IPS-18a (cell line): Measurements from ENCODE around the gene CLSTN2.

Source experiments
- H3K27ac ChIP-seq: one replicate; pipeline ENCODE4 v1.5.1; 2013; ENCODE audit warnings: low read length
- H3K27me3 ChIP-seq: one replicate; pipeline ENCODE4 v1.6.1; 2013; ENCODE audit warnings: mild to moderate bottlenecking, low read length; ENCODE audit not compliant: control insufficient read depth, insufficient read depth
- H3K36me3 ChIP-seq: one replicate; pipeline ENCODE4 v1.6.1; 2013; ENCODE audit warnings: low read depth, low read length; ENCODE audit not compliant: control insufficient read depth
- H3K4me1 ChIP-seq: one replicate; pipeline ENCODE4 v1.6.1; 2013; ENCODE audit warnings: low read depth, low read length; ENCODE audit not compliant: control insufficient read depth
- H3K4me3 ChIP-seq: one replicate; pipeline ENCODE4 v1.5.1; 2013; ENCODE audit warnings: low read length
- H3K9ac ChIP-seq: one replicate; pipeline ENCODE4 v1.6.1; 2013; ENCODE audit warnings: mild to moderate bottlenecking, low read length, moderate library complexity
- H3K9me3 ChIP-seq: one replicate; pipeline ENCODE4 v1.6.1; 2013; ENCODE audit warnings: low read depth, low read length; ENCODE audit not compliant: control insufficient read depth

Gene CLSTN2

GRCh38 chr3:140568842-140569520 is 634.0 kb downstream of the CLSTN2 start:
- Histone ChIP-seq H3K36me3 (no peaks in the 10 kb centered on the region), H3K4me3 (no peak overlapping the region), H3K27me3 (no peaks in the 10 kb centered on the region), H3K4me1 (no peaks in the 10 kb centered on the region), H3K9me3 (no peaks in the 10 kb centered on the region), H3K27ac (no peak overlapping the region), H3K9ac (no peak overlapping the region)

- H3K4me3 ChIP-seq, result no peak overlapping the region
- no peaks in the 10 kb centered on the region for H3K27me3 ChIP-seq
- H3K36me3 ChIP-seq, result no peaks in the 10 kb centered on the region
- no peaks in the 10 kb centered on the region for H3K4me1 ChIP-seq
- no peak overlapping the region for H3K9ac ChIP-seq
- no peak overlapping the region for H3K27ac ChIP-seq
- no peaks in the 10 kb centered on the region for H3K9me3 ChIP-seq
Measured at GRCh38 chr3:140570602-140571001, 635.6 kb downstream of the CLSTN2 start.

GRCh38 chr3:140571836-140572235 is 636.9 kb downstream of the CLSTN2 start:
- no peak overlapping the region for H3K27ac ChIP-seq
- H3K4me3 ChIP-seq, result no peak overlapping the region
- no peaks in the 10 kb centered on the region for H3K36me3 ChIP-seq
- no peaks in the 10 kb centered on the region for H3K9me3 ChIP-seq
- no peak overlapping the region for H3K9ac ChIP-seq
- no peaks in the 10 kb centered on the region for H3K27me3 ChIP-seq
- H3K4me1 ChIP-seq, result no peaks in the 10 kb centered on the region

- Histone ChIP-seq H3K4me1 (no peaks in the 10 kb centered on the region), H3K9me3 (no peaks in the 10 kb centered on the region), H3K9ac (no peak overlapping the region), H3K27ac (no peak overlapping the region), H3K4me3 (no peak overlapping the region), H3K27me3 (no peaks in the 10 kb centered on the region), H3K36me3 (no peaks in the 10 kb centered on the region)
Measured at GRCh38 chr3:140572334-140572733, 637.3 kb downstream of the CLSTN2 start.

GRCh38 chr3:140573011-140573410 is 638.0 kb downstream of the CLSTN2 start:
- Histone ChIP-seq H3K27ac (no peak overlapping the region), H3K4me1 (no peaks in the 10 kb centered on the region), H3K4me3 (no peak overlapping the region), H3K27me3 (no peaks in the 10 kb centered on the region), H3K9ac (no peak overlapping the region), H3K36me3 (no peaks in the 10 kb centered on the region), H3K9me3 (no peaks in the 10 kb centered on the region)

GRCh38 chr3:140574375-140574774 is 639.4 kb downstream of the CLSTN2 start:
- Histone ChIP-seq H3K27ac (no peak overlapping the region), H3K9me3 (no peaks in the 10 kb centered on the region), H3K27me3 (no peaks in the 10 kb centered on the region), H3K4me3 (no peak overlapping the region), H3K36me3 (no peaks in the 10 kb centered on the region), H3K9ac (no peak overlapping the region), H3K4me1 (no peaks in the 10 kb centered on the region)

- no peak overlapping the region for H3K9ac ChIP-seq
- no peaks in the 10 kb centered on the region for H3K4me1 ChIP-seq
- no peaks in the 10 kb centered on the region for H3K36me3 ChIP-seq
- no peaks in the 10 kb centered on the region for H3K9me3 ChIP-seq
- H3K4me3 ChIP-seq, result no peak overlapping the region
- H3K27ac ChIP-seq, result no peak overlapping the region
- no peaks in the 10 kb centered on the region for H3K27me3 ChIP-seq
Measured at GRCh38 chr3:140576449-140576848, 641.5 kb downstream of the CLSTN2 start.

- Histone ChIP-seq H3K4me3 (no peak overlapping the region), H3K27ac (no peak overlapping the region), H3K36me3 (no peaks in the 10 kb centered on the region), H3K4me1 (no peaks in the 10 kb centered on the region), H3K9ac (no peak overlapping the region), H3K27me3 (no peaks in the 10 kb centered on the region), H3K9me3 (no peaks in the 10 kb centered on the region)
Measured at GRCh38 chr3:140577911-140578310, 642.9 kb downstream of the CLSTN2 start.

- Histone ChIP-seq H3K27ac (no peak overlapping the region), H3K36me3 (no peaks in the 10 kb centered on the region), H3K9ac (no peak overlapping the region), H3K27me3 (no peaks in the 10 kb centered on the region), H3K9me3 (no peaks in the 10 kb centered on the region), H3K4me3 (no peak overlapping the region), H3K4me1 (no peaks in the 10 kb centered on the region)
Measured at GRCh38 chr3:140579260-140579659, 644.3 kb downstream of the CLSTN2 start.

GRCh38 chr3:140580746-140581145 is 645.8 kb downstream of the CLSTN2 start:
- H3K36me3 ChIP-seq, result no peaks in the 10 kb centered on the region
- no peaks in the 10 kb centered on the region for H3K27me3 ChIP-seq
- no peak overlapping the region for H3K27ac ChIP-seq
- H3K4me3 ChIP-seq, result no peak overlapping the region
- no peak overlapping the region for H3K9ac ChIP-seq
- H3K4me1 ChIP-seq, result no peaks in the 10 kb centered on the region
- H3K9me3 ChIP-seq, result no peaks in the 10 kb centered on the region

GRCh38 chr3:140584549-140584948 is 649.6 kb downstream of the CLSTN2 start:
- Histone ChIP-seq H3K9me3 (no peaks in the 10 kb centered on the region), H3K4me1 (peaks cover 12% of the 10 kb centered on the region), H3K4me3 (no peak overlapping the region), H3K27ac (no peak overlapping the region), H3K36me3 (no peaks in the 10 kb centered on the region), H3K27me3 (no peaks in the 10 kb centered on the region), H3K9ac (no peak overlapping the region)

- no peaks in the 10 kb centered on the region for H3K27me3 ChIP-seq
- H3K36me3 ChIP-seq, result no peaks in the 10 kb centered on the region
- no peaks in the 10 kb centered on the region for H3K9me3 ChIP-seq
- H3K4me1 ChIP-seq, result peaks cover 12% of the 10 kb centered on the region
- H3K9ac ChIP-seq, result no peak overlapping the region
- H3K4me3 ChIP-seq, result no peak overlapping the region
- no peak overlapping the region for H3K27ac ChIP-seq
Measured at GRCh38 chr3:140585828-140586227, 650.8 kb downstream of the CLSTN2 start.
